HepG2 (cell line): Measurements from ENCODE around the gene KIAA1755. TPM values are rescaled to one million over a fixed set of nuclear protein-coding genes. Genes with fewer than 3 reads are reported as not detected.

Experiments
- ATAC-seq: fragments of 200-7000 bp; cut with Tn5 transposase; 3 replicates; pipeline ENCODE4 v1.9.1; 2020; ENCODE audit warnings: mild to moderate bottlenecking, moderate library complexity
- BruUV-seq: library from RNA; stranded (reverse); fragments of 400-500 nt; replicated peaks from 2 replicates; lab custom pipeline; 2021; lab: Mats Ljungman, UMichigan
- CTCF ChIA-PET: fragments of 300-600 bp; formaldehyde crosslinking; extraction: SDS; loops from one replicate; lab custom pipeline; 2021; ENCODE audit warnings: low total read pairs, inconsistent platforms, low intra/inter-chr PET ratio; lab: Yijun Ruan, JAX
- POLR2A ChIA-PET: fragments of 350-600 bp; sonication (Branson Sonifier 250); formaldehyde crosslinking; loops from one replicate; lab custom pipeline; 2020; ENCODE audit warnings: antibody characterized with exemption, inconsistent platforms; lab: Yijun Ruan, JAX
- DNase-seq: peaks from one replicate; pipeline ENCODE4 v3.0.0-alpha.2; 2015; ENCODE audit warnings: low spot score
- FAIRE-seq: peaks from 3 replicates; lab custom pipeline; 2011; peaks lifted over from hg19 to GRCh38; lab: Jason Lieb, UNC
- H2AFZ ChIP-seq: one replicate; pipeline ENCODE4 v1.6.1; 2011; ENCODE audit warnings: low read length, inconsistent platforms
- H3K27ac ChIP-seq: fragments of 300-600 bp; 3 replicates; pipeline ENCODE4 v1.8.0; 2011; ENCODE audit warnings: mixed run types, mild to moderate bottlenecking, mixed read lengths, low read length, inconsistent platforms; ENCODE audit not compliant: insufficient read depth; ENCODE audit errors: extremely low read length
- H3K27me3 ChIP-seq, 2 experiments: fragments of 200-600 bp in 1 of 2; 2 replicates in 1 of 2; 3 replicates in 1 of 2; pipeline versions ENCODE4 v1.6.0 to v1.8.0; 2011; ENCODE audit warnings: low read length in 2 of 2, mild to moderate bottlenecking in 2 of 2, moderate library complexity in 2 of 2, inconsistent platforms in 1 of 2; ENCODE audit not compliant: insufficient read depth in 2 of 2, control insufficient read depth in 1 of 2
- H3K36me3 ChIP-seq, 2 experiments: fragments of 200-600 bp in 1 of 2; replicated peaks in 1 of 2; 2 replicates in 1 of 2; 3 replicates in 1 of 2; pipeline versions ENCODE4 v1.5.1 to v1.8.0; 2011; ENCODE audit warnings: low read length in 2 of 2, inconsistent platforms in 1 of 2; ENCODE audit not compliant: insufficient read depth in 2 of 2, control insufficient read depth in 1 of 2
- H3K4me1 ChIP-seq: 2 replicates; pipeline ENCODE4 v1.5.1; 2012; ENCODE audit warnings: low read length, inconsistent platforms; ENCODE audit not compliant: insufficient read depth
- H3K4me2 ChIP-seq: 2 replicates; pipeline ENCODE4 v1.6.0; 2011; ENCODE audit warnings: low read depth, low read length, inconsistent platforms
- H3K4me3 ChIP-seq, 3 experiments: fragments of 200-600 bp in 1 of 3; sonication (generic), shearing (Covaris generic) in 1 of 3; replicated peaks in 1 of 3; 2 replicates each; pipeline ENCODE4 v1.5.1; 2011 to 2016; ENCODE audit warnings: low read length in 3 of 3, inconsistent platforms in 2 of 3, low read depth in 2 of 3, mild to moderate bottlenecking in 2 of 3, control low read depth in 1 of 3, mixed read lengths in 1 of 3; ENCODE audit not compliant: insufficient read depth in 1 of 3
- H3K79me2 ChIP-seq: one replicate; pipeline ENCODE4 v1.6.1; 2011; ENCODE audit warnings: low read length, inconsistent platforms; ENCODE audit not compliant: insufficient read depth
- H3K9ac ChIP-seq: 2 replicates; pipeline ENCODE4 v1.6.0; 2011; ENCODE audit warnings: mild to moderate bottlenecking, low read depth, low read length, inconsistent platforms; ENCODE audit not compliant: insufficient read depth
- H3K9me3 ChIP-seq: 2 replicates; pipeline ENCODE4 v1.5.1; 2012; ENCODE audit warnings: mild to moderate bottlenecking, low read length
- H4K20me1 ChIP-seq: 2 replicates; pipeline ENCODE4 v1.6.0; 2011; ENCODE audit warnings: inconsistent platforms, mild to moderate bottlenecking, low read length, moderate library complexity; ENCODE audit not compliant: insufficient read depth
- GABPA ChIP-seq, 2 experiments: IDR thresholded peaks; 2 replicates each; pipeline ENCODE4 v1.6.1; 2011 to 2016; ENCODE audit warnings: low read depth in 2 of 2, low read length in 1 of 2, missing biosample characterization in 1 of 2, missing genetic modification characterization in 1 of 2
- HDAC1 ChIP-seq: sonication (generic); formaldehyde crosslinking; IDR thresholded peaks from 2 replicates; pipeline ENCODE4 v1.5.1; 2020; ENCODE audit warnings: mild to moderate bottlenecking, missing genetic modification reagents
- MEIS2 ChIP-seq: sonication (generic); formaldehyde crosslinking; IDR thresholded peaks from 2 replicates; pipeline ENCODE4 v1.9.0; 2021; ENCODE audit warnings: mild to moderate bottlenecking, missing genetic modification reagents
- NCOA5 ChIP-seq: sonication (generic); formaldehyde crosslinking; IDR thresholded peaks from 2 replicates; pipeline ENCODE4 v1.4.0; 2020; ENCODE audit warnings: missing genetic modification reagents
- ONECUT2 ChIP-seq: sonication (generic); formaldehyde crosslinking; IDR thresholded peaks from 2 replicates; pipeline ENCODE4 v1.4.0; 2020; ENCODE audit warnings: missing genetic modification reagents
- SMC3 ChIP-seq: IDR thresholded peaks from 2 replicates; pipeline ENCODE4 v1.6.1; 2011; ENCODE audit warnings: low read length, improper control_type of control experiment
- ZNF362 ChIP-seq: sonication (generic); formaldehyde crosslinking; IDR thresholded peaks from 2 replicates; pipeline ENCODE4 v1.4.0; 2020; ENCODE audit warnings: missing genetic modification reagents, mild to moderate bottlenecking, borderline replicate concordance
- ZNF382 ChIP-seq: sonication (generic); formaldehyde crosslinking; IDR thresholded peaks from 2 replicates; pipeline ENCODE4 v1.5.0; 2020; ENCODE audit warnings: missing genetic modification reagents, mild to moderate bottlenecking, borderline replicate concordance
- ZNF572 ChIP-seq: sonication (generic); formaldehyde crosslinking; IDR thresholded peaks from 2 replicates; pipeline ENCODE4 v1.5.1; 2020; ENCODE audit warnings: mild to moderate bottlenecking, missing genetic modification reagents
- ZNF691 ChIP-seq: sonication (generic); formaldehyde crosslinking; IDR thresholded peaks from 2 replicates; pipeline ENCODE4 v1.4.0; 2020; ENCODE audit warnings: missing genetic modification reagents, low read depth, mild to moderate bottlenecking, borderline replicate concordance
- WGBS: methylation state at CpG from one replicate; pipeline ENCODE4 v1.1.6; 2017; ENCODE audit warnings: low lambda C conversion rate; 5-methylcytosine and 5-hydroxymethylcytosine counted together
- in situ Hi-C: cut with HindIII; loops from 2 replicates; pipeline ENCODE4 v1.10.0; 2017; ENCODE audit warnings: low pct_unique_long_range_greater_than_20kb; ENCODE audit not compliant: extremely low pct_ligation_motif_present
- intact Hi-C: fragments of 100-400 bp; cut with micrococcal nuclease; formaldehyde crosslinking; loops from one replicate; pipeline ENCODE4 v1.10.0; 2022; ENCODE audit not compliant: unreplicated experiment
- polyA plus RNA-seq, 8 experiments: library from polyadenylated mRNA; depleted of rRNA in 3 of 8; stranded (reverse) in 7 of 8; unstranded in 1 of 8; fragments of >200 nt; fragmentation: Illumina TruSeq in 4 of 8; extraction: Trizol in 4 of 8; gene quantifications; 2 replicates each; pipeline versions ENCODE4 v1.2.1 to v1.2.3, GENCODE V29; 2011 to 2016; ENCODE audit warnings: low read depth in 4 of 8, missing spikeins in 1 of 8, mixed read lengths in 1 of 8; ENCODE audit not compliant: insufficient read depth in 1 of 8
- total RNA-seq, 5 experiments: library from RNA; depleted of rRNA; stranded (reverse); fragments of >200 nt; fragmentation: Illumina TruSeq; extraction: Trizol; gene quantifications; 2 replicates each; pipeline ENCODE4 v1.2.3, GENCODE V29; 2016; ENCODE audit warnings: low read depth in 1 of 5

KIAA1755 gene
- total and polyA plus RNA-seq, 2 of the 13 experiments (the other 11 are each of a cell fraction or from before 2014, with no cell fraction given), result 0.04 TPM; not detected in 1

DNA sequence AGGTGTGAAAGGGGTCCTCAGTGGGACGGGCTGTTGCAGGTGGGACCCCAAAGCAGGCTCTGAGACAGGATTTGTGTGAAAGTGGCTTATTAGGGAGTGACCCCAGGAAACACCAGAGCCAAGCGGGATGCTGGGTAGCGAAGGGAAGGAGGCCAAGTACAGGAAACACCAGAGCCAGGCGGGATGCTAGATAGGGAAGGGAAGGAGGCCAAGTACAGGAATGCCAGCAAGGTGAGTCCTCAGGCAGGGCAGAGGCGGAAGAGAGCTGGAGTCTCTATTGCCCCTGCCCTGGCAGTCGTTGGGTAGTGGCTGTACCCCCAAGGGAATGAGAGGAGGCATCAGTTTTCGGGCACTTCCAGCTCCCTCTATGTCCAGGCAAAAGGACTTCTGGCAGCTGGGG lies 65.0 kb downstream of the KIAA1755 start:
- DNase-seq, result no peak
- TF ChIP-seq ZNF691, result no peak
- no peak for TF ChIP-seq ZNF572 (CRISPR knock-in tag)
- no peak for TF ChIP-seq GABPA (IDR thresholded peaks at IDR 0.05; ENCODE audit: low read depth, low read length)
- no peak for TF ChIP-seq GABPA (CRISPR knock-in tag; IDR thresholded peaks at IDR 0.05; ENCODE audit: low read depth)
- TF ChIP-seq NCOA5 (CRISPR knock-in tag), result no peak
- TF ChIP-seq SMC3, result no peak
- TF ChIP-seq MEIS2 (CRISPR knock-in tag), result no peak
- no peak for TF ChIP-seq ZNF382 (CRISPR knock-in tag)
- TF ChIP-seq HDAC1 (CRISPR knock-in tag), result no peak
- TF ChIP-seq ZNF362 (CRISPR knock-in tag), result no peak
- no peak for TF ChIP-seq ONECUT2 (CRISPR knock-in tag)
- H3K36me3 ChIP-seq, result no peaks in the 10 kb centered on the region
- intact Hi-C loops (no loop called here), in situ Hi-C loops (no loop called here)
- no TSS peak for BruUV-seq
- peaks cover 4 to 14% of the 10 kb centered on the region in 2 experiments; a peak in 2 of 5 replicates for H3K27me3 ChIP-seq
- WGBS, result 41% methylated on average over 7 of the region's 7 CpGs
- ChIA-PET POLR2A (no interaction called here), CTCF (no interaction called here)
- no peaks in the 10 kb centered on the region for H3K79me2 ChIP-seq
- H3K9ac ChIP-seq, result no peak overlapping the region
- H3K4me2 ChIP-seq, result no peak overlapping the region
- no peaks in the 10 kb centered on the region for H3K9me3 ChIP-seq
- no peak overlapping the region for H3K27ac ChIP-seq
- no peak overlapping the region for H3K4me3 ChIP-seq
- no peak for ATAC-seq
- H3K4me1 ChIP-seq, result peaks cover 11% of the 10 kb centered on the region
- H4K20me1 ChIP-seq, result no peaks in the 10 kb centered on the region
- no peak for FAIRE-seq
- no peak overlapping the region for H2AFZ ChIP-seq
